GM21528 (cell line): ENCODE data around the gene TICAM2.
"Not testable (repeated sequence)": the region's sequence is repeated elsewhere in the genome, so short reads cannot be mapped to it uniquely, and the experiment has no call there.

Experiments used
- ATAC-seq: cut with Tn5 transposase; IDR thresholded peaks from one replicate; pipeline ENCODE4 v1.9.1; 2021; ENCODE audit warnings: mild to moderate bottlenecking, moderate library complexity; ENCODE audit not compliant: unreplicated experiment, low FRiP score

TICAM2 gene

GRCh38 chr5:115601701-115602590, at the start of gene TICAM2:
TSS of gene TICAM2 (minus strand) at chr5:115602479. CDS start at chr5:115581256, 21,223 bp downstream.
- ATAC-seq, result peak; percentile 80

GRCh38 chr5:115649541-115649940, 47.3 kb upstream of the TICAM2 start:
- ATAC-seq, result no peak

- no peak for ATAC-seq
Observed at GRCh38 chr5:115648056-115648455, 45.8 kb upstream of the TICAM2 start.

GRCh38 chr5:115645386-115645785, 43.1 kb upstream of the TICAM2 start:
- not testable (repeated sequence) for ATAC-seq

- ATAC-seq, result no peak
Observed at GRCh38 chr5:115644046-115644445, 41.8 kb upstream of the TICAM2 start.

GRCh38 chr5:115641948-115642347, 39.7 kb upstream of the TICAM2 start:
- no peak for ATAC-seq

- ATAC-seq, result no peak
Observed at GRCh38 chr5:115640274-115640673, 38.0 kb upstream of the TICAM2 start.

GRCh38 chr5:115639377-115639776, 37.1 kb upstream of the TICAM2 start:
- ATAC-seq, result no peak

- no peak for ATAC-seq
Observed at GRCh38 chr5:115637507-115637906, 35.2 kb upstream of the TICAM2 start.

GRCh38 chr5:115636008-115636407, 33.7 kb upstream of the TICAM2 start:
- no peak for ATAC-seq

- peak; percentile 78 for ATAC-seq
Observed at GRCh38 chr5:115634343-115635132, 32.3 kb upstream of the TICAM2 start.

- ATAC-seq, result no peak
Observed at GRCh38 chr5:115629903-115630302, 27.6 kb upstream of the TICAM2 start.

- ATAC-seq, result no peak
Observed at GRCh38 chr5:115627295-115627865, 25.1 kb upstream of the TICAM2 start.

GRCh38 chr5:115626445-115626823, 24.2 kb upstream of the TICAM2 start:
- peak; percentile 44 for ATAC-seq

GRCh38 chr5:115625579-115626444, 23.5 kb upstream of the TICAM2 start, which contains the start of gene TMED7:
TSS of gene TMED7 (minus strand) at chr5:115626036. CDS start at chr5:115625792, 244 bp downstream.
- peak; percentile 93 for ATAC-seq

GRCh38 chr5:115624994-115625393, 22.7 kb upstream of the TICAM2 start:
- ATAC-seq, result no peak

GRCh38 chr5:115623658-115624057, 21.4 kb upstream of the TICAM2 start:
- no peak for ATAC-seq

GRCh38 chr5:115621365-115621900, 19.2 kb upstream of the TICAM2 start:
- ATAC-seq, result no peak

GRCh38 chr5:115616892-115617291, 14.6 kb upstream of the TICAM2 start:
- ATAC-seq, result no peak

GRCh38 chr5:115616472-115616871, 14.2 kb upstream of the TICAM2 start:
- no peak for ATAC-seq
